Stimulated activated naive CD8-positive, alpha-beta T cell treated with anti-CD3 and anti-CD28 coated beads, Interleukin-15, Interleukin-2, amounts not matched to agents 100 U/mL and 50 U/mL, for 24 hours (primary cell): ENCODE results near the gene CSE1L.
"Not testable (repeated sequence)": the region's sequence is repeated elsewhere in the genome, so short reads cannot be mapped to it uniquely, and the experiment has no call there.

Source experiments
- ATAC-seq: fragments of 150-1000 bp; cut with Tn5 transposase; one replicate; pipeline ENCODE4 v1.10.0; 2021
- DNase-seq: peaks from one replicate; pipeline ENCODE4 v3.0.0; 2021

Gene CSE1L

DNA sequence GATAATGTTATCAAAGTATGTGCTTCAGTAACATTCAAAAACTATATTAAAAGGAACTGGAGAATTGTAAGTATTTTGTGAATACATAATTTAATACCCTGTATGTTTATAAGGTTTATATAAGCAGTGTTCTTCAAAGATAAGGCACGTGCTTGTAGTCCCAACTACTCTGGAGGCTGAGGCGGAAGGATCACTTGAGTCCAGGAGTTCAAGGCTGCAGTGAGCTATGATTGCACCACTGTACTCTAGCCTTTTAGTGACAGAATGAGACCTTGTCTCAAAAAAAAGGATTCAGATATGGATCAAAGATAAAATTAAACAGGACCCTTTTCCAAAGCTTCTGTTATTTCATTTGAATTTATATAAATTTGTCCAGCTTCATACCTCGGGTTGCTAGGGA, 17.2 kb downstream of the CSE1L start:
- ATAC-seq = no peak
- no peak for DNase-seq

DNA sequence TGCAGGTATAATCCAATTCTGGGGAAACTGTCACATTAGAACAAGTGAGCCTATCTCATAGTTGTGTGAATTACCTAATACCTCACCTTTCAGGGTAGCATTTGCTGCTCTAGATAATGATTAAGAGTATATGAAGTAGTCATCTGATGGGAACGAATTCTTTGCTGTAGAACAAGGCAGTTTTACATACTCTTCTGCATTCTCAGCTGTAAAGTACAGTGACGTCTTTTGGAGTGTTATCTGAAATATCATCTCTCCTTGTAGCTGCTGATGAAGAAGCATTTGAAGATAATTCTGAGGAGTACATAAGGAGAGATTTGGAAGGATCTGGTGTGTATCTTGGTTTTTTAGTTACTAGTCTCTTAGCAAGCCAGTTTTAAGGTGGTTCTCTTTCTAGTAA, 28.4 kb downstream of the CSE1L start:
- no peak for ATAC-seq
- DNase-seq = no peak

DNA sequence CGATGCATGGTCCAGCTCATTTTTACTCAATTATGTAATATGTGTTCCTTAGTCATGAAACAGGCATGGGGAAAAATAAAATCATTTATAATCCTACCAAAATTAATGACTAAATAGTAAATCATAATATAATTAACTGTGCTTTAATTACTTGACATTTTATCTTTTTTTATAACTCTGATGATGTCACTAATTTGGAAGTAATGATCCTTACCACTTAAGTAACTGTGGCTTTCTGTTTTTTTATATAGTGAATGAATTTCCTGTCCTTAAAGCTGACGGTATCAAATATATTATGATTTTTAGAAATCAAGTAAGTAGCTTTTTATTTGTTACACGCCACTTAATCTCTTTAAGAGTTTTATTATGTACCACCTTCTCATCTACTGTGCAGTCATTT, 32.2 kb downstream of the CSE1L start:
- no peak for ATAC-seq
- DNase-seq = no peak

DNA sequence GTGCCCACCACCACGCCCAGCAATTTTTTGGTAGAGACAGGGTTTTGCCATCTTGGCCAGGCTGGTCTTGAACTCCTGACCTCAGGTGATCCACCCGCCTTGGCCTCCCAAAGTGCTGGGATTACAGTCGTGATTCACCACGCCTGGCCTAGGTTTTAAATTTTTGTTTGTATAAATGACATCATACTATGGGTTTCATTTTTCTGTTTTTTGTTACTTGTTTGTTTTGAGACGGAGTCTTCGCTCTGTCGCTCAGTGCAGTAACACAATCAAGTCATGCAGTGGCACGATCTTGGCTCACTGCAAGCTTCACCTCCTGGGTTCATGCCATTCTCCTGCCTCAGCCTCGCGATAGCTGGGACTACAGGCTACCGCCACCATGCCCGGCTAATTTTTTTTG, 36.2 kb downstream of the CSE1L start:
- DNase-seq, ATAC-seq: not testable (repeated sequence)

DNA sequence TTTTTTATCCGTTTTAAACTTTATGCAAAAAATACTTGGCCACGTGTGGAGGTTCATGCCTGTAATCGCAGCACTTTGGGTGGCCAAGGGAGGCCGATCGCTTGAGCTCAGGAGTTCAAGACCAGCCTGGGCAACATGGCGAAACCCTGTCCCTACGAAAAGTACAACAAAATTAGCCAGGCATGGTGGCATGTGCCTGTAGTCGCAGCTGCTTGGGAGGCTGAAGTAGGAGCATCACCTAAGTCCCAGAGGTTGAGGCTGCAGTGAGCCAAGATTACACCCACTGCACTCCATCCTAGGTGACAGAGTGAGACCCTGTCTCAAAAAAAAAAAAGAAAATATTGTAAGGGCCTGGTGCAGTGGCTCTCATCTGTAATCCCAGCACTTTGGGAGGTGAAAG, 45.0 kb downstream of the CSE1L start:
- ATAC-seq (no peak), DNase-seq (no peak)

DNA sequence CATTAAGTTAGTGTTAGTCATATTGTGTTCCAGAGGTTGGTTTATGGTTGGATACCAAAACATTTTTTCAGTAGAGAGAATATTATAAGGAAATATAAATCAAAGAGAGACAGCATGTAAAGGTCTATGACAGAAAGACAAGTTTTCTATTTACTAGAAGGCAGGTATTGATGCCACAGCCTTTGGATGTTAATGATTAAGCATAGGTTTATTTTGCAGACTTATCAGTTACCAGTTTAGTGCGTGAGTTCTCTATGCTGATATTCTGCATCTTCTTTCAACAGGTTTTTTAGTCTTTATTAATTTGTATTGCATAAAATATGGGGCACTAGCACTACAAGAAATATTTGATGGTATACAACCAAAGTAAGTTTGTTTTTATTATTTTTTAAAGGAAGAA, 45.6 kb downstream of the CSE1L start:
- no peak for ATAC-seq

DNA sequence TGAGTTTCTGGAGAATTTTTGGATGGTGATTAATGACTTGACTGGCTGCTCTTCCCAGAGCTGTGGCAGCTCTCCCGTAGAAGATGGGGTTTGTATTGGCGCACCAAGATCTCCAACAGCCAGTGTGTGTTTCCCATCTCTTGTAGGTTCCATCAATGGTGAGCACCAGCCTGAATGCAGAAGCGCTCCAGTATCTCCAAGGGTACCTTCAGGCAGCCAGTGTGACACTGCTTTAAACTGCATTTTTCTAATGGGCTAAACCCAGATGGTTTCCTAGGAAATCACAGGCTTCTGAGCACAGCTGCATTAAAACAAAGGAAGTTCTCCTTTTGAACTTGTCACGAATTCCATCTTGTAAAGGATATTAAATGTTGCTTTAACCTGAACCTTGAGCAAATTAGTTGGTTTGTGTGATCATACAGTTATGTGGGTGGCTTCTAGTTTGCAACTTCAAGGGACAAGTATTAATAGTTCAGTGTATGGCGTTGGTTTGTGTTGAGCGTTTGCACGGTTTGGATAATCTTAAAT, 50.2 kb downstream of the CSE1L start:
- ATAC-seq (no peak), DNase-seq (no peak)

More for the DNA sequence above, 45.6 kb downstream of the CSE1L start:
- no peak for DNase-seq

DNA sequence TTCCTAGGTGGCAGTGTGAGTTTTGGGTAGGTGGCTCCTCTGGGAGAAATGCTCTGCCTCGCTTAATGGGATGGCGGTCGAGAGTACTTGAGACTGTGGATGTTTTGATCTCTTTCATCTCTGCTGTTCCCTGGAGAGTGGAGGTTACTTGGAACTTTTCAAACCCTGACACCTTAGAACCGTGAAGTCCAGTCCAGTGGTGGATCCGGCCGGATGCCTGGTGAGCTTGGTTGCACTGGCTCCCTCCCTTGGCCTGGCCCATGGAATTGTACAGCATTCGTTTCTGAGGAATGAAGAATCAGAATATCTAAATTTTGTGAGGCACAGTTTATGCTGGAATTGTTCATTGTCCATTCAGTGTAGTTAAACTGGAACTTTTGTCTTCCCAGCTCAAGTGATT, 51.0 kb downstream of the CSE1L start:
- ATAC-seq (no peak), DNase-seq (no peak)

DNA sequence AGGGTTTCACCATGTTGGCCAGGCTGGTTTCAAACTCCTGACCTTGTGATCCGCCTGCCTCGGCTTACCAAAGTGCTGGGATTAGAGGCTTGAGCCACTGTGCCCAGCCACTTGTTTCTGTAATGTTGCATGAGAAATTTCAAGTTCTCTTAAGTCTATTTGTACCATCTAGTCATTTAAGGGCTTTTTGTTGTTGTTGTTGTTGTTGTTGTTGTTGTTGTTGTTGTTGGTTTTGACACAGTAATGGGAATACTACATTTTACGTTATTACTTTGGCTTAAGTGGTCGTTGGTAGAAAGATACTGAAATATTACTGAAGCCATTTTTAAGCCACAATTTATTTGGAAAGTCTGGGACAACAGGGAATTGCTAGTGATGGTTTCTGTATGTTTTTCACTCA, 52.0 kb downstream of the CSE1L start:
- DNase-seq (no peak), ATAC-seq (no peak)

DNA sequence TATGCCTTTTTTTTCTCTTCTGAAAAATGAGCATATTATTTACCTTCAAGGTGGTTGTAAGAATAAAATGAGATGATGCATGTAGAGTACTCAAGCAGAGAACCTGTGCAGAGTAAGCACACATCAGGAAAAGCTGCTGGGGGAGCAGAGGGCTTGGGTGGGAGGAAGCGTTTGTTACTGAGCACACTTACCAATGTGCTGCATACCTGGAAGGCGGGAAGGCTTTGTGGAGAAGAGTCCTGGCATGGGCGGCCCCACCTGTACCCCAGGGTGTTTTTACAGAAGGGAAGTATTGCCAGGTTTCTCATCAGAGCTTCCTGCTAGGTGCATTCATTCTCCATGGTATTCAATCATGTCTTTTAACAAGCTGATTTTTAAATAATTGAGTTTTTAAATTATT, 52.9 kb downstream of the CSE1L start:
- ATAC-seq = no peak

DNA sequence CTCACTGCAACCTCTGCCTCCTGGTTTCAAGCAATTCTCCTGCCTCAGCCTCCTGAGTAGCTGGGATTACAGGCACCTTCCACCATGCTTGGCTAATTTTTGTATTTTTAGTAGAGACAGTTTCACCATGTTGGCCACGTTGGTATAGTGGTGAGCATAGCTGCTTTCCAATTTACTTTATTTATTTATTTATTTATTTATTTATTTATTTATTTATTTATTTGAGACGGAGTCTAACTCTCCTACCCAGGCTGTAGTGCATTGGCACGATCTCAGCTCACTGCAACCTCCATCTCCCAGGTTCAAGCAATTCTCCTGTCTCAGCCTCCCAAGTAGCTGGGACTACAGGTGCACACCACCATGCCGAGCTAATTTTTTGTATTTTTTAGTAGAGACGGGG, 54.2 kb downstream of the CSE1L start:
- DNase-seq, ATAC-seq: not testable (repeated sequence)

More for the DNA sequence above, 52.9 kb downstream of the CSE1L start:
- DNase-seq = no peak

DNA sequence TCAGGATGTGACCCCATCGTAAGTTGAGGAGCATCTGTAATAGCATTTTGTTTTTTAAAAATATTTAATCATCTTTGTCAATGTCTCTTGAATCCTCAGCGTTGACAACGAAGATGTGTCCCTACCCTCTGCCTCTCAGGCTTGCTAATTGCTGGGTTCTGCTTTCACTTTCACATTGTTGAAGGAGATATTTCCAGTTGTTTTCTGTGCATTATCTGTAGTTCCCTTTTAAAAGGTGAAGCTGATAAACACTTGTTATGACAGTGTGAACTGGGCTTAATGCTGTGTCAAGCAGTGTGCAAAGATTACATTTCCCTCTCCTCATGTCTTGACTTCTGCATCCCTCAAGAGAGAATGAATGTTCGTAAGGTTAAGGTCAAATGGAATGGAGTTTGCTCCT, 54.9 kb downstream of the CSE1L start:
- no peak for ATAC-seq
- DNase-seq = no peak

DNA sequence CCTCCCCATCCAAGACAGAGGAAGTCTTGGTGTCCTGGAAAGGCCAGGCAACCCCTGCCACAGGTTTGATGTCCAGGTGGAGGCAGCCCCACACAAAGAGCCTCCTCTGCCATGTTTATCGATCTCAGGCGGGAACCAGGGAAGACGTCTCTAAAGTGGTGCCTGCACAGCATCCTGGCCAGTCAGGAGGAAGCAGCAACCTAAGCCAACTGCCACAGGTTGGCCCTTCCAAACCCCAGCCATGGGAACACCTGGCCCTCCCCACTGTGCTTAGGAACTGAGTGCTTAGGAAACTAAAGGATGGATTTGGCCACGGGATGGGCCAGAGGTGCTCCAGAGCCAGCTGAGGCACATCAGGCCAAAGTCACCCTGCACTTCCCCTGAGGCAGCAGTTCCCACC, 56.9 kb downstream of the CSE1L start:
- no peak for ATAC-seq
- no peak for DNase-seq

DNA sequence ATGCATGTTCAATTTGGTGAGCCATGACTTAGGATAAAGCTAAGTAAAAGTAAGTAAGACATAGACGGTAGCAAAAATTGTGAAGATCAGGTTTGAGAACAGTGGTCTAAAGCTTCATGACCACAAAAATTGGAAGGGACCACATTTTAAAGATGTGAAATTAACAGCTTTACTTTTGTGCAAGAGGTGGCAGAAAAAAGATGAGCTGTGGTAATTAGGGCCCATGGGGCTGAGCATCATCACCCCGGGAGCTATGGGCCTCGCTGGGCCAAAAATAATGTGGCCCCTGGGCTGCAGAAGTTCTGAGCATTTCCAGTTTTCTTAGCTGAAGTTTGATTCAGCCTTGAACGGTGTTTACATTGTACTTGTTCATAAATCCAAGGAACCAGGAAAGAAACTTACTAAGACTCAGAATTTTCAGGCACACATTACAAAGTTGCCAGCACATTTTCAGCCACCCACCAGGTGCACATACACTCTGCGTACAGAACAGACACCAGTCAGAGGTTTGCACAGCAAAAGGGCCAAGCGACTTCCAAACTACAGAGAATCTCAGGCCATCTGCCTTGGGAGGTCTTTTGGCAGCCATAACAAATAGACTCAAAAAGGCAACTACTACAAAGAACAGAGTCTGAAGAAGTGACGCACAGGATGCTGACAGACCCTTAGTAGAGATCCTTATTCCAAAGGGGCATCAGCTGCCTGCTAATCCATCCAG, 57.7 kb downstream of the CSE1L start:
- no peak for ATAC-seq

DNA sequence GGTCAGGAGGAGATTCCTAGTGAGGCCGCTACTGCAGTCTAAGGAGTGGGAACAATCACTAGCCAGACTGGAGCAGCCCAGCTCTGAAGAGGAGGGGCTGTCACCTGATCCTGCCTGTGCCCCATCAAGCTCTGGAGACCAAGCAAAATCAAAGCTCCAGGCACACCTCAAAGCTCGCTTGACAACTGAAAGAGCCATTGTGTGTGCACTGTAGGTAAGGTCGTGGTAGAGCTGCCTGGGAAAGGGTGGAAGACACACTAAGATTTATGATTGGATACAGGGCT, 58.2 kb downstream of the CSE1L start:
- no peak for ATAC-seq

More for the DNA sequence above, 57.7 kb downstream of the CSE1L start:
- no peak for DNase-seq

DNA sequence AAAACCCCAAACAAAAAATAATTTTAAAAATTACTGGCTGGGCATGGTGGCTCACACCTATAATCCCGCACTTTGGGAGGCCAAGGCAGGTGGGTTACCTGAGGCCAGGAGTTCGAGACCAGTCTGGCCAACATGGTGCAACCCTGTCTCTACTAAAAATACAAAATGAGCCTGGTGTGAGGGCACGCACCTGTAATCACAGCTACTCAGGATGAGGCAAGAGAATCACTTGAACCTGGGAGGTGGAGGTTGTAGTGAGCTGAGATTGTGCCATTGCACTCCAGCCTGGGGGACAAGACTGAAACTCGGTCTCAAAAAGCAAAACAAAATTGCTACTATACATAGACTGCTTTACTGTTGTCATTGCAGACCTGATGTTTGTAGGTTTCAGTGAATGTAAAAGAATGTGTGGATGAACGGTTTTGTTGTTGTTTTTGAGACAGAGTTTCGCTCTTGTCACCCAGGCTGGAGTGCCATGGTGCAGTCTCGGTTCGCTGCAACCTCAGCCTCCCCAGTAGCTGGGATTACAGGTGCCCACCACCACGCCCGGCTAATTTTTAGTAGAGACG, 59.0 kb downstream of the CSE1L start:
- ATAC-seq, DNase-seq: not testable (repeated sequence)

More for the DNA sequence above, 58.2 kb downstream of the CSE1L start:
- DNase-seq = no peak

DNA sequence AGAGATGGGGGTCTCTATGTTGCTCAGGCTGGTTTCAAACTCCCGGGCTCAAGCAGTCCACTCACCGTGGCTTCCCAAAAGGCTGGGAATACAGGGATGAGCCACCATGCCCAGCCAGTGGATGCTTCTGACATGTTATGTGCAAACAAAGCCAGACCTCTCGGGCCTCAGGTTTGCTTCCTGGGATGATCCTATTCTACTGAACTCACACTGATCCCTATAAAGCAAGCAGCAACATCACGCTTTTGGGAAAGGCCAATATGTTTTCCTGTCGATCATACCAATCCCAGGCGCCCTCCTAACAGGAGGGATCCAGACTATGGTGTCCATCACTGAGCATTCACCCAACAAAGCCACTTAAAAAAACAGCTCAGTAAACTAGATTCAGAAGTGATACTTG, 60.2 kb downstream of the CSE1L start:
- DNase-seq = no peak
- no peak for ATAC-seq

DNA sequence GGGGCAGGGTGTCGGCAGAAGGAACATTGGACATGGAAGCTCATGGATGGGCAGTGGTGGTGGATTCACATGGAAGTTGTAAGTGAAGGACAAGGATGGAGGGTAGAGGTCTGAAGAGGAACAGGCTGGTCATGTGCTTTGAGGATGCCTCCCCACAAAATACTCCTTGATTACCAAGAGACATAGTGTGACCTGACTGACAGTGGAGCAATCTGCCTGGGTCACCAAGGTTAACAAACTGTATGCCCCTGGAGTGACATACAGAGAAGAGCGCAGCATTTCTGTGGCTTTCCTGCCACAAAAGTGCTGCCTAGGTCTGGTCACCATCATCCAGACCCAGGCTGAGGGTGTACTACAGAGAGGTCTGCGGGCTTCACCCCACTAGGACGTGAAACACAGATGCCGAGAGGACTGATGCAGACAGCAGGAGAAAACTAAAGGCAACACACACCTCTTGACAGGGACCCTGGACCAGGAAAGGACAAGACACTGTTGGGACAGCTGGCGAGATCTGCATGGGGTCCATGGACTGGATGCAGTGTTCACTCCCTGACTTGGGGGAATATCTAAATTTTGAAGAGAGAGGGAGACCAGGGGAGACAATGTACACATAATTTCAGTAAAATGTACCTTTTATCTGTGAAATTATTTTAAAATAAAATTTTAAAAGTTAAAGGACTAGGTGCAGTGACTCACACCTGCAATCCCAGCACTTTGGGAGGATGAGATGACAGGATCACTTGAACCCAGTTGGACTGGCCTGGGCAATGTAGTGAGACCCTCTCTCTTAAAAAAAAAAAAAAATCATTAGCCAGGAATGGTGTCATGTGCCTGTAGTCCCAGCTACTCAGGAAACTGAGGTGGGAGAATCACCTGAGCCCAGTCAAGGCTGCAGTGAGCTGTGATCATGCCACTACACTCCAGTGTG, 64.9 kb downstream of the CSE1L start:
- ATAC-seq = no peak

DNA sequence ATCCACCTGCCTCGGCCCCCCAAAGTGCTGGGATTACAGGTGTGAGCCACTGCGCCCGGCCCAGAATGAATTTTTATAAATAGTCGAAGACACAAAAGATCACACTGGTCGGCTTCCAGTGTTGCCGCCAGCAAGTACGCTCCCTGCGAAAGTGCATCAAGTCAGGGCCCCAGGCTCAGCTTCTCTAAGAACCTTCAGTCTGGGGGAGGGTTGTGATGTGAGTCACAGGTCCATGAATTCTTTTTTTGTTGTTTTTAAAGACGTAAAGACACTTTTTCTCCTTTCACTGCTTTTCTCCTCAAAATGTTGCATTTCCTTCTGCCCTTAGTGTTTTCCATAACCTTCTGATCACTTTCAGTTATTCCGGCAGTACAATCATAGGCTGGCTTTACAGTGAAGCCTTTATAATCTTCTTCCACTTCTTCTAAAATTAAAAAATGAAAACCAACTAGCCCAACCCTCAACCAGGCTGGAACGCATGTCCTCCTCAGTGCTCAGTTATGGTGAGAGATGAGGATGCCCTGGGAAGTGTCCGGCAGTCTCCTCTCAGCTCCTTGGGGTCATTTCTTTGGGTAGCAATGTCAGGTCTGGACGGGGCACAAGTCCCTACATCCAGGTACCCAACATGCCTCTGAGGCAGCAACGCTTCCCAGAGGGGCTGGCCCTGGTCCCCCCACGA, 66.6 kb downstream of the CSE1L start:
- DNase-seq = no peak

More for the DNA sequence above, 64.9 kb downstream of the CSE1L start:
- DNase-seq = no peak

DNA sequence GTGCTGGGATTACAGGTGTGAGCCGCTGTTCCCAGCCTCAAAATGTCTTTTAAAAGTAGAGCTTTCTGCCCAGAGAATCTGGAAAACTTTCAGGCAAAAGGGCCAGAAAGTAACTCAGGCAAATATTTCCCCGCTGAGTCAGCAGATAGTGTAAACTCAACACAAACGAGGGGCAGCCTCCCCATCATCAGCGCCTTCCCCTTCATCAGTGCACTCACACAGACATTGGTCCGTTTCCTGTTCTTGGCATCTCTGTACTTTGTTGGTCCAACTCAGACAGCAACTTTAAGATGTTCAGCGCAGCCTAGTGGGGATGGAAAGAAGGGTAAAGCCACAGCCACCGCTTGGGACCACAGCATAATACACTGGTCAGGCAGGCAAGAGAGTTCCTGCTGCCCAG, 69.5 kb downstream of the CSE1L start:
- ATAC-seq (no peak), DNase-seq (no peak)

More for the DNA sequence above, 66.6 kb downstream of the CSE1L start:
- ATAC-seq = no peak

DNA sequence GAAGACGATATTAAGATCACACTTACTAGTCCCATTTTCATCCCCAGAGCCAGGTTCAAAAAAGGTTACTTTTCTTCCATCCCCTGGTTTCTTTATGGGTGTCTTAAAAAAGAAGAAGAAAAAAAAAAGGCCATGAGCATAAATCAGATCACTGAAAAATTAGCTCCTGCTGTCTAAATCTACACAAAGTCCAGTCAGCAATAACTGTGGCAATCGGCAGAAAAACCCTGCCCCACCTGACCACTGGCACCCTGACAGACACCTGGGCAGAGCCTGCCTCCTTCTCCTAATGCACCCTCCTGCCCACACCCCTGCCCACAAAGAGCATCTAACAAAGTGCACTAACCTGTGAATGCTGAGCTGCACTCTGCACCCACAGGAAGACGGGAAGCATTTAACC, 72.2 kb downstream of the CSE1L start:
- ATAC-seq (no peak), DNase-seq (no peak)

DNA sequence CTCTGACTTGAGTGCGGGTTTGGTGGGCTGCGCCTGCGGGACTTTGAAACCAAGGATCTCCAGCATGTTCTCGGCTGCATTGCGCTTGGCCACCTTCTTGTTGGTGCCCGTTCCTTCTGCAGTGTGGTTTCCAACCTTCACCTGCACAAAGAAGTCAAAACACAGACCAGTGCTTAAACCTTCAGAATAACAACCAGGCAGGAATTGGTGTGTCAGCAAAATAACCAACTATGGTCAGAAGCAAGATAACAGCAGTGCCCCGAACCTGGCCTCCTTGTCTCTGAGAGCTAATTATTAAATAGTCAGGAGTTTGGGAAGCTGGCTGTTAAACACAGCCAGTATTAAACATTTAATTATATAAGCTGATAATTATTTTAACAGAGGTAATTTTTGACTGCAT, 73.9 kb downstream of the CSE1L start:
- ATAC-seq (no peak), DNase-seq (no peak)
